HCT116 (cell line): ENCODE results near the gene OPN3. TPM values are rescaled to one million over a fixed set of nuclear protein-coding genes. Genes with fewer than 3 reads are reported as not detected.

ENCODE experiments used
- ATAC-seq: fragments of 200-7000 bp; cut with Tn5 transposase; 2 replicates; pipeline ENCODE4 v1.9.1; 2020; ENCODE audit warnings: mild to moderate bottlenecking, moderate library complexity
- BruUV-seq: library from RNA; stranded (reverse); fragments of 400-500 nt; replicated peaks from 2 replicates; lab custom pipeline; 2021; lab: Mats Ljungman, UMichigan
- CTCF ChIA-PET: fragments of 300-600 bp; sonication (Branson Sonifier 250); formaldehyde crosslinking; loops from one replicate; lab custom pipeline; 2021; ENCODE audit warnings: antibody characterized with exemption; lab: Charles Lee
- POLR2A ChIA-PET: fragments of 300-600, 350-600 bp; sonication (Branson Sonifier 250); formaldehyde crosslinking; loops from one replicate; lab custom pipeline; 2021; ENCODE audit warnings: antibody characterized with exemption; lab: Charles Lee
- RAD21 ChIA-PET, 2 experiments: fragments of 300-600 bp; sonication (Branson Sonifier 250); formaldehyde crosslinking; loops; one replicate each; lab custom pipeline; 2023; ENCODE audit warnings: low total read pairs in 2 of 2; ENCODE audit not compliant: uncharacterized antibody in 2 of 2, unreplicated experiment in 2 of 2, low non-redundant PET in 1 of 2; lab: Charles Lee
- DNase-seq: peaks from one replicate; pipeline ENCODE4 v3.0.0-alpha.2; 2010; ENCODE audit warnings: low read depth, low spot score
- H2AFZ ChIP-seq: fragments of 200-600 bp; shearing (Covaris generic), sonication (generic); 2 replicates; pipeline ENCODE4 v1.6.1; 2017; ENCODE audit warnings: low read depth, mixed run types, mixed read lengths, antibody characterized with exemption, low read length; ENCODE audit not compliant: poor library complexity, severe bottlenecking
- H3K27ac ChIP-seq: 2 replicates; pipeline ENCODE4 v1.5.1; 2012; ENCODE audit warnings: low read depth, low read length
- H3K27me3 ChIP-seq: fragments of 200-600 bp; sonication (generic); 2 replicates; pipeline ENCODE4 v1.6.1; 2016; ENCODE audit warnings: mixed run types, low read length, mixed read lengths; ENCODE audit not compliant: insufficient read depth
- H3K36me3 ChIP-seq, 2 experiments: fragments of 200-500 bp in 1 of 2; fragments of 200-600 bp in 1 of 2; sonication (Bioruptor generic) in 1 of 2; sonication (generic) in 1 of 2; 2 replicates each; pipeline versions ENCODE4 v1.5.1 to v1.6.1; 2014 to 2016; ENCODE audit warnings: low read length in 2 of 2, inconsistent platforms in 1 of 2, mixed read lengths in 1 of 2, mixed run types in 1 of 2; ENCODE audit not compliant: insufficient read depth in 2 of 2, control insufficient read depth in 1 of 2
- H3K4me1 ChIP-seq, 2 experiments: fragments of 200-600 bp in 1 of 2; sonication (generic) in 1 of 2; 2 replicates each; pipeline versions ENCODE4 v1.5.1 to v1.6.1; 2012 to 2017; ENCODE audit warnings: low read length in 2 of 2, inconsistent platforms in 1 of 2, mild to moderate bottlenecking in 1 of 2, mixed read lengths in 1 of 2, mixed run types in 1 of 2, moderate library complexity in 1 of 2; ENCODE audit not compliant: insufficient read depth in 2 of 2, control insufficient read depth in 1 of 2
- H3K4me2 ChIP-seq: fragments of 200-600 bp; sonication (generic); 2 replicates; pipeline ENCODE4 v1.6.1; 2017; ENCODE audit warnings: mixed run types, low read length, mixed read lengths
- H3K4me3 ChIP-seq, 2 experiments: fragments of 200-600 bp in 1 of 2; sonication (generic) in 1 of 2; replicated peaks in 1 of 2; 2 replicates each; pipeline ENCODE4 v1.5.1; 2011 to 2016; ENCODE audit warnings: low read length in 2 of 2, control low read depth in 1 of 2, low read depth in 1 of 2, mild to moderate bottlenecking in 1 of 2, mixed read lengths in 1 of 2, mixed run types in 1 of 2
- H3K79me2 ChIP-seq: fragments of 200-600 bp; sonication (generic); 2 replicates; pipeline ENCODE4 v1.6.1; 2017; ENCODE audit warnings: mild to moderate bottlenecking, mixed run types, low read length, moderate library complexity, mixed read lengths; ENCODE audit not compliant: insufficient read depth
- H3K9ac ChIP-seq: fragments of 200-600 bp; sonication (generic); 2 replicates; pipeline ENCODE4 v1.6.1; 2016; ENCODE audit warnings: low read length, mixed read lengths
- H3K9me2 ChIP-seq: fragments of 200-600 bp; sonication (generic), shearing (Covaris generic); 2 replicates; pipeline ENCODE4 v1.6.1; 2017; ENCODE audit warnings: mixed run types, mild to moderate bottlenecking, moderate library complexity; ENCODE audit not compliant: insufficient read depth
- H3K9me3 ChIP-seq, 2 experiments: fragments of 200-500 bp in 1 of 2; fragments of 200-600 bp in 1 of 2; sonication (Bioruptor generic) in 1 of 2; sonication (generic) in 1 of 2; 2 replicates each; pipeline ENCODE4 v1.6.1; 2014 to 2017; ENCODE audit warnings: low read length in 2 of 2, mixed read lengths in 2 of 2, inconsistent platforms in 1 of 2, low read depth in 1 of 2, mild to moderate bottlenecking in 1 of 2, mixed run types in 1 of 2, moderate library complexity in 1 of 2; ENCODE audit not compliant: control insufficient read depth in 1 of 2, insufficient read depth in 1 of 2
- H4K20me1 ChIP-seq: fragments of 200-600 bp; sonication (generic), shearing (Covaris generic); 2 replicates; pipeline ENCODE4 v1.6.1; 2017; ENCODE audit warnings: mixed run types, mild to moderate bottlenecking, moderate library complexity; ENCODE audit not compliant: insufficient read depth
- CBX3 ChIP-seq: IDR thresholded peaks from 2 replicates; pipeline ENCODE4 v1.6.1; 2012; ENCODE audit warnings: low read depth
- CEBPB ChIP-seq: IDR thresholded peaks from 2 replicates; pipeline ENCODE4 v1.6.1; 2012; ENCODE audit warnings: low read depth
- FOSL1 ChIP-seq: IDR thresholded peaks from 2 replicates; pipeline ENCODE4 v1.6.1; 2012; ENCODE audit warnings: low read depth
- JUND ChIP-seq: IDR thresholded peaks from 2 replicates; pipeline ENCODE4 v1.6.1; 2012
- POLR2AphosphoS5 ChIP-seq: IDR thresholded peaks from 2 replicates; pipeline ENCODE4 v1.6.1; 2011; ENCODE audit warnings: mild to moderate bottlenecking, low read depth, low read length, moderate library complexity
- SP1 ChIP-seq: IDR thresholded peaks from 2 replicates; pipeline ENCODE4 v1.6.1; 2012; ENCODE audit warnings: low read depth
- SRF ChIP-seq: IDR thresholded peaks from 2 replicates; pipeline ENCODE4 v1.6.1; 2012; ENCODE audit warnings: low read depth
- intact Hi-C: fragments of 100-400 bp; cut with micrococcal nuclease; formaldehyde crosslinking; loops from 2 replicates; pipeline ENCODE4 v1.10.0; 2022
- total RNA-seq: library from RNA; stranded (reverse); gene quantifications from one replicate; pipeline ENCODE4 v1.2.1, GENCODE V29; 2021; ENCODE audit not compliant: unreplicated experiment
- TF ChIP-seq, protein P1 (sequence below): IDR thresholded peaks from 2 replicates; pipeline ENCODE4 v1.6.1; 2012; ENCODE audit warnings: low read depth

The OPN3 gene
- total RNA-seq, 1 experiment from 2014 or later, result 6.1 TPM

DNA sequence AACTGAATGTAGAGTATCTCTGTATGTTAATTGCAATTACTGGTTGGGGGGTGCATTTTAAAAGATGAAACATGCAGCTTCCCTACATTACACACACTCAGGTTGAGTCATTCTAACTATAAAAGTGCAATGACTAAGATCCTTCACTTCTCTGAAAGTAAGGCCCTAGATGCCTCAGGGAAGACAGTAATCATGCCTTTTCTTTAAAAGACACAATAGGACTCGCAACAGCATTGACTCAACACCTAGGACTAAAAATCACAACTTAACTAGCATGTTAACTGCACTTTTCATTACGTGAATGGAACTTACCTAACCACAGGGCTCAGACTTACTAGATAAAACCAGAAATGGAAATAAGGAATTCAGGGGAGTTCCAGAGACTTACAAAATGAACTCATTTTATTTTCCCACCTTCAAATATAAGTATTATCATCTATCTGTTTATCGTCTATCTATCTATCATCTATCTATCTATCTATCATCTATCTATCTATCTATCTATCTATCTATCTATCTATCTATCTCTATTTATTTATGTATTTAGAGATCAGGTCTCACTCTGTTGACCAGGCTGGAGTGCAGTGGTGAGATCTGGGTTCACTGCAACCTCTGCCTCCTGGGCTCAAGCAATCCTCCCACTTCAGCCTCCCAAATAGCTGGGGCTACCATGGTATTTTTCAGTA lies 47.8 kb downstream of the OPN3 start:
- POLR2A ChIA-PET, result no interaction called here
- Histone ChIP-seq H3K27me3 (no peaks in the 10 kb centered on the region), H2AFZ (no peak overlapping the region), H3K9ac (no peak overlapping the region), H3K4me2 (peak overlapping the region; percentile 29), H3K36me3 (no peaks in the 10 kb centered on the region), H3K9me3 (no peaks in the 10 kb centered on the region), H3K79me2 (no peaks in the 10 kb centered on the region), H3K9me2 (no peaks in the 10 kb centered on the region), H3K4me1 (peaks cover 0 to 30% of the 10 kb centered on the region in 2 experiments; a peak in 2 of 4 replicates), H3K4me3 (no peak overlapping the region), H4K20me1 (no peaks in the 10 kb centered on the region), H3K27ac (no peak overlapping the region)
- RAD21 ChIA-PET, result no interaction called here
- DNase-seq (peak; percentile 48), ATAC-seq (peak; percentile 64)
- intact Hi-C loops, result no loop called here
- no TSS peak for BruUV-seq
- CTCF ChIA-PET, result interaction anchor here (0.8 kb wide), 1 partner anchor 13 kb away, joined by 3 read pairs; no protein-coding TSS in a partner anchor
- TF ChIP-seq CBX3, result peak; percentile 67; the same call in 1 of the 2 replicates
- TF ChIP-seq SRF, result peak; percentile 55; the same call in 1 of the 2 replicates
- peak; percentile 81 for TF ChIP-seq JUND
- no peak for TF ChIP-seq POLR2AphosphoS5
- TF ChIP-seq, protein P1, sequence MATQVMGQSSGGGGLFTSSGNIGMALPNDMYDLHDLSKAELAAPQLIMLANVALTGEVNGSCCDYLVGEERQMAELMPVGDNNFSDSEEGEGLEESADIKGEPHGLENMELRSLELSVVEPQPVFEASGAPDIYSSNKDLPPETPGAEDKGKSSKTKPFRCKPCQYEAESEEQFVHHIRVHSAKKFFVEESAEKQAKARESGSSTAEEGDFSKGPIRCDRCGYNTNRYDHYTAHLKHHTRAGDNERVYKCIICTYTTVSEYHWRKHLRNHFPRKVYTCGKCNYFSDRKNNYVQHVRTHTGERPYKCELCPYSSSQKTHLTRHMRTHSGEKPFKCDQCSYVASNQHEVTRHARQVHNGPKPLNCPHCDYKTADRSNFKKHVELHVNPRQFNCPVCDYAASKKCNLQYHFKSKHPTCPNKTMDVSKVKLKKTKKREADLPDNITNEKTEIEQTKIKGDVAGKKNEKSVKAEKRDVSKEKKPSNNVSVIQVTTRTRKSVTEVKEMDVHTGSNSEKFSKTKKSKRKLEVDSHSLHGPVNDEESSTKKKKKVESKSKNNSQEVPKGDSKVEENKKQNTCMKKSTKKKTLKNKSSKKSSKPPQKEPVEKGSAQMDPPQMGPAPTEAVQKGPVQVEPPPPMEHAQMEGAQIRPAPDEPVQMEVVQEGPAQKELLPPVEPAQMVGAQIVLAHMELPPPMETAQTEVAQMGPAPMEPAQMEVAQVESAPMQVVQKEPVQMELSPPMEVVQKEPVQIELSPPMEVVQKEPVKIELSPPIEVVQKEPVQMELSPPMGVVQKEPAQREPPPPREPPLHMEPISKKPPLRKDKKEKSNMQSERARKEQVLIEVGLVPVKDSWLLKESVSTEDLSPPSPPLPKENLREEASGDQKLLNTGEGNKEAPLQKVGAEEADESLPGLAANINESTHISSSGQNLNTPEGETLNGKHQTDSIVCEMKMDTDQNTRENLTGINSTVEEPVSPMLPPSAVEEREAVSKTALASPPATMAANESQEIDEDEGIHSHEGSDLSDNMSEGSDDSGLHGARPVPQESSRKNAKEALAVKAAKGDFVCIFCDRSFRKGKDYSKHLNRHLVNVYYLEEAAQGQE, result no peak
- TF ChIP-seq CEBPB, result peak; percentile 54
- TF ChIP-seq FOSL1, result peak; percentile 84
- TF ChIP-seq SP1, result peak; percentile 56
